Testis (tissue), 3 donors: ENCODE data around the gene PKIG. TPM values are rescaled to one million over a fixed set of nuclear protein-coding genes. Genes with fewer than 3 reads are reported as not detected.

ENCODE experiments used
- DNase-seq: peaks from one replicate; pipeline ENCODE4 v3.0.0-alpha.2; 2019
- H3K27ac ChIP-seq, 2 donors: fragments of 200-600 bp; sonication (generic); one replicate each; pipeline ENCODE4 v1.5.1; 2019
- H3K27me3 ChIP-seq: fragments of 200-600 bp; sonication (generic); one replicate; pipeline ENCODE4 v1.5.1; 2019
- H3K36me3 ChIP-seq: fragments of 200-600 bp; sonication (generic); one replicate; pipeline ENCODE4 v1.5.1; 2017; ENCODE audit warnings: low read depth; ENCODE audit errors: missing control alignments
- H3K4me1 ChIP-seq: fragments of 200-600 bp; sonication (generic); one replicate; pipeline ENCODE4 v1.5.1; 2019
- H3K4me3 ChIP-seq, 2 donors: fragments of 200-600 bp; sonication (generic); one replicate each; pipeline ENCODE4 v1.5.1; 2017 to 2019
- H3K9me3 ChIP-seq: fragments of 200-600 bp; sonication (generic); one replicate; pipeline ENCODE4 v1.5.1; 2017
- CTCF ChIP-seq, 3 experiments: fragments of 450-650 bp in 2 of 3; fragments of 200-600 bp in 1 of 3; sonication (generic) in 1 of 3; IDR thresholded peaks; one replicate each; pipeline ENCODE4 v1.5.1; 2016 to 2019; ENCODE audit warnings: antibody characterized with exemption in 3 of 3, mild to moderate bottlenecking in 2 of 3, moderate library complexity in 1 of 3
- POLR2A ChIP-seq: fragments of 450-650 bp; IDR thresholded peaks from one replicate; pipeline ENCODE4 v1.6.1; 2017; ENCODE audit warnings: antibody characterized with exemption, mild to moderate bottlenecking, moderate library complexity
- WGBS, 2 donors: methylation state at CpG; one replicate each; pipeline ENCODE4 v1.1.5; 2018; 5-methylcytosine and 5-hydroxymethylcytosine counted together
- intact Hi-C: fragments of 100-400 bp; cut with DNase I; formaldehyde crosslinking; loops from one replicate; pipeline ENCODE4 v1.15.1; 2023; ENCODE audit warnings: low total_unique reads
- polyA plus RNA-seq: library from polyadenylated mRNA; stranded (reverse); fragments of 350-450 nt; fragmentation: Illumina TruSeq; extraction: RNeasy Lipid Tissue Mini Kit (QIAGEN cat#74804); gene quantifications from one replicate; pipeline ENCODE4 v1.2.3, GENCODE V29; 2014; ENCODE audit warnings: low read depth, low replicate concordance; ENCODE audit not compliant: insufficient read depth
- total RNA-seq, 2 donors: library from RNA; depleted of rRNA; stranded (reverse); fragments of >200 nt; gene quantifications; one replicate each; pipeline ENCODE4 v1.2.3, GENCODE V29; 2016

PKIG gene
- total and polyA plus RNA-seq, 3 donors from 2014 or later: 66.6 to 180 (median 70.4) TPM

GRCh38 chr20:44609006-44609515 lies 26.7 kb downstream of the PKIG start:
- peaks cover 11% of the 10 kb centered on the region for H3K4me1 ChIP-seq
- no peaks in the 10 kb centered on the region for H3K9me3 ChIP-seq
- H3K27me3 ChIP-seq: no peaks in the 10 kb centered on the region
- no peak for DNase-seq
- no peak overlapping the region for H3K4me3 ChIP-seq
- WGBS, 2 donors: 44 to 54% methylated on average over 9 of the region's 9 CpGs
- intact Hi-C loops: loop anchor here (10.0 kb wide), 1 partner anchor 74 kb away; no protein-coding TSS in a partner anchor
- TF ChIP-seq POLR2A: no peak
- TF ChIP-seq CTCF (IDR thresholded peaks at IDR 0.05): no peak
- H3K27ac ChIP-seq: peak overlapping the region; percentile 75 to 83
- no peaks in the 10 kb centered on the region for H3K36me3 ChIP-seq

DNA sequence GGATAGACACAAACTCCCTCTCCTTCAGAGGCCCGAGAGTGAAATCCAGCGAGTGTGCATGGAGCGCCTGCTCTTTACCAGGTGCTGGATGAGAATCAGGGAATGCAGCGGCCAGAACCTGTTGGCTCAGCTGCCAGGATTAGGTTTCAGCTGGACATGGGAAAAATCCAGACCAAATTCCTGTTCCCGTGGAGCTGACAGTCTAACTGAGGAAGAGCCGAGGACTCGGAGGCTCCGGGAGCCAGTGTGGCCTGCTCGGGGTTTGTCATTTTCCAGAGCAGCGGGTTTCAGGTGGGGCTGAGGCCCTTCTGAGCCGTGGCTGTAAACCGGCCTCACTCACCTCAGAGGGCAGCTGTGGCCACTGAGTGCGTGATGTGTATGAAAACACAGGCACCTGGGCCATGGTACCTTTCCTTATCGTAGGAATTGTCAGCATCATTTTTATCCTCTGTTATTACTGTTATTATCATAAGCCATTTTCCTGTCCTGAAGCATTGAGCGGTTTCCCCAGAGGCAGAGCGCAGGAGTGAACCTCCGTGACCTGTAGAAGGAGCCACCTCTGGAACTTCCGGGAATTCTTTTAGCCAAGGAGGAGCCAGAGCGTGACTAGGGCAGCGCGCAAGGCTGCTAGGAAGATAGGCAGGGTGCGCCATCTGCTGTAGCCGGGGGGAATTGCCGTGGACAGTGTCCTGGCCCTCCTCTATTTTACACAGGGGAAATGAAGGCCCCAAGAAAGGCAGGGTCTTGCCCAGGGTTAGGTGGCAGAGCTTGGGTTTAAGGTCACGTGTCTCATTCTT lies 27.3 kb downstream of the PKIG start:
- H3K9me3 ChIP-seq: no peaks in the 10 kb centered on the region
- H3K27ac ChIP-seq: peak overlapping the region; percentile 75 to 83
- peak; percentile 94 for DNase-seq
- peaks cover 11% of the 10 kb centered on the region for H3K4me1 ChIP-seq
- 18 to 40% methylated on average over 17 to 25 of the region's 25 CpGs for WGBS, 2 donors
- H3K4me3 ChIP-seq: no peak overlapping the region
- intact Hi-C loops: loop anchor here (10.0 kb wide), 2 partner anchors 75 to 135 kb away; partner anchors contain the start of gene TTPAL
- peak; percentile 95 to 96 (median 95) for TF ChIP-seq CTCF (IDR thresholded peaks at IDR 0.05)
- no peak for TF ChIP-seq POLR2A
- no peaks in the 10 kb centered on the region for H3K27me3 ChIP-seq
- H3K36me3 ChIP-seq: no peaks in the 10 kb centered on the region

- Histone ChIP-seq H3K9me3 (no peaks in the 10 kb centered on the region), H3K27ac (peak overlapping the region; percentile 75 to 83), H3K36me3 (no peaks in the 10 kb centered on the region), H3K4me3 (no peak overlapping the region), H3K4me1 (peaks cover 14% of the 10 kb centered on the region), H3K27me3 (no peaks in the 10 kb centered on the region)
- 20 to 48% methylated on average over 1 of the region's 1 CpG for WGBS, 2 donors
- TF ChIP-seq POLR2A: no peak
- TF ChIP-seq CTCF (IDR thresholded peaks at IDR 0.05): peak in 1 of 3 experiments; percentile 5
- intact Hi-C loops: loop anchor here (10.0 kb wide), 1 partner anchor 136 kb away; the partner anchor contains the start of gene TTPAL
- DNase-seq: no peak
Observed at GRCh38 chr20:44610313-44610962, 28.1 kb downstream of the PKIG start.

DNA sequence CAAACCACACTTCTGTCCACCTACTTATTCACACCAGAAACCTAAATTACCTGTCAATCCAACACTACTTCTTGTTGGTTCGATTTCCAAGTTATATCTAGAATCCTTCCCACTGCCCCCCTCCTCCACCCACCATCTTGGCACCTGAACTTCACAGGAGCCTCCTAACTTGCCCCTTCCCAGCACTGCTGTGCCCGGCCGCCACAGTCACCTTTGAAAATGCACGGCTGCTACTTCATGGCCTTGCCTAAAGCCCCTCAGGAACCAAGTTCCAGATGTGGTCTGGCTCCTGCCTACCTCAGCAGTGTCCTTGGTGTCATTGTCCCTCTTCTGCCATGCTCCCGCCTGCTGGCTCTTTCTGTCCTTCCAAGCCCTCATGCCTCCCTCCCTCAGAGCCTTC lies 31.2 kb downstream of the PKIG start:
- Histone ChIP-seq H3K4me1 (peaks cover 21% of the 10 kb centered on the region), H3K27me3 (no peaks in the 10 kb centered on the region), H3K4me3 (no peak overlapping the region), H3K27ac (no peak overlapping the region), H3K36me3 (no peaks in the 10 kb centered on the region), H3K9me3 (no peaks in the 10 kb centered on the region)
- no peak for TF ChIP-seq CTCF (IDR thresholded peaks at IDR 0.05)
- TF ChIP-seq POLR2A: no peak
- DNase-seq: no peak
- intact Hi-C loops: loop anchor here (10.0 kb wide), 1 partner anchor 139 kb away; the partner anchor contains the start of gene TTPAL
- WGBS, 2 donors: 96 to 100% methylated on average over 5 of the region's 5 CpGs
